GM13976 (cell line): Measurements from ENCODE around the gene SLC35F4.
"Not testable (repeated sequence)": the region's sequence is repeated elsewhere in the genome, so short reads cannot be mapped to it uniquely, and the experiment has no call there.

Experiments used
- DNase-seq: peaks from one replicate; pipeline ENCODE4 v3.0.0; 2012; ENCODE audit warnings: low spot score
- in situ Hi-C: fragments of 300-500 bp; cut with MboI; formaldehyde crosslinking; loops from one replicate; pipeline ENCODE4 v1.12.0; 2022; ENCODE audit warnings: low sequenced_read_pairs, mixed read lengths, inconsistent platforms; ENCODE audit not compliant: unreplicated experiment
- TF ChIP-seq, protein P1 (sequence below): IDR thresholded peaks from 2 replicates; pipeline ENCODE4 v1.5.1; 2012; ENCODE audit warnings: borderline replicate concordance, mild to moderate bottlenecking; ENCODE audit not compliant: insufficient read depth; ENCODE audit errors: extremely low read depth, missing control alignments, control extremely low read depth

SLC35F4 gene

GRCh38 chr14:57755018-57755521 lies 110.8 kb downstream of the SLC35F4 start:
- in situ Hi-C loops, result no loop called here
- DNase-seq, result no peak
- TF ChIP-seq, protein P1, sequence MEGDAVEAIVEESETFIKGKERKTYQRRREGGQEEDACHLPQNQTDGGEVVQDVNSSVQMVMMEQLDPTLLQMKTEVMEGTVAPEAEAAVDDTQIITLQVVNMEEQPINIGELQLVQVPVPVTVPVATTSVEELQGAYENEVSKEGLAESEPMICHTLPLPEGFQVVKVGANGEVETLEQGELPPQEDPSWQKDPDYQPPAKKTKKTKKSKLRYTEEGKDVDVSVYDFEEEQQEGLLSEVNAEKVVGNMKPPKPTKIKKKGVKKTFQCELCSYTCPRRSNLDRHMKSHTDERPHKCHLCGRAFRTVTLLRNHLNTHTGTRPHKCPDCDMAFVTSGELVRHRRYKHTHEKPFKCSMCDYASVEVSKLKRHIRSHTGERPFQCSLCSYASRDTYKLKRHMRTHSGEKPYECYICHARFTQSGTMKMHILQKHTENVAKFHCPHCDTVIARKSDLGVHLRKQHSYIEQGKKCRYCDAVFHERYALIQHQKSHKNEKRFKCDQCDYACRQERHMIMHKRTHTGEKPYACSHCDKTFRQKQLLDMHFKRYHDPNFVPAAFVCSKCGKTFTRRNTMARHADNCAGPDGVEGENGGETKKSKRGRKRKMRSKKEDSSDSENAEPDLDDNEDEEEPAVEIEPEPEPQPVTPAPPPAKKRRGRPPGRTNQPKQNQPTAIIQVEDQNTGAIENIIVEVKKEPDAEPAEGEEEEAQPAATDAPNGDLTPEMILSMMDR, result no peak

GRCh38 chr14:57754527-57754926 lies 111.4 kb downstream of the SLC35F4 start:
- DNase-seq, result no peak
- TF ChIP-seq, protein P1, result no peak
- in situ Hi-C loops, result no loop called here

DNA sequence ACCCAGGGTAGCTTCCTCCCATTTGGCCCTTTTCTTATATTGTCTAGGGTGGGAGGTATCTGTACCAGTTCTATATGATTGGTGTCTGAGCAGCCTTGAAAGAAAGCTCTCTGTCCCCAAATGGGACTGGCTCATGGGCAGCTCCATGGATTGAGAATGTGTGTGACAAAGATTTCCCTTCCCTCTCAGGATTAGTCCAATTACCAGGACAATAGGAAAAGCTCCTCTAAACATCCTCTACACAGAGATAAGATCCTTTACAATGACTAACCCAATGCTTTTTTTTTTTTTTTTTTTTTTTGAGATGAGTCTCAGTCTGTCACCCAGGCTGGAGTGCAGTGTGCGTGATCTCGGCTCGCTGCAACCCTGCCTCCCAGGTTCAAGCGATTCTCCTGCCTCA lies 112.1 kb downstream of the SLC35F4 start:
- TF ChIP-seq, protein P1, result no peak
- no peak for DNase-seq
- in situ Hi-C loops, result no loop called here

DNA sequence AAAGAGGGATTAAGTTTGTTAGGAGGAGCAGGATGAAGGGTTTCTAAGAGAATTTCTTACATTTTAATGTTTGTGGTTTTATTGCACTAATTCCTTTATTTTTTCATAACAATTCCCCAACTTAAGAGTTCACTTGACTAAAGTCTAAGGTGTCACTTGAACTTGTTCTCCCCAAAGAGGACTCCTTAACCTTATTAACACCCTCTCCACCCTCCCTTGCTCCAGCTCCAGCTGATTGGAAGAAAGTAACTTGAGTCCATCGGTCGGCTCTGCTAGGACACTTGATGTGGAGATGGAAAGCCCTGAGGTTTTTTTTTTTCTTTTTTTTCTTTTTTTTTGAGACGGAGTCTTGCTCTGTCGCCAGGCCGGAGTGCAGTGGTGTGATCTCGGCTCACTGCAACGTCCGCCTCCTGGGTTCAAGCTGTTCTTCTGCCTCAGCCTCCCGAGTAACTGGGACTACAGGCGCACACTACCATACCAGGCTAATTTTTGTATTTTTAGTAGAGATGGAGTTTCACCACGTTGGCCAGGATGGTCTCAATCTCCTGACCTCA lies 113.7 kb downstream of the SLC35F4 start:
- in situ Hi-C loops, DNase-seq: not testable (repeated sequence)

- DNase-seq, result no peak
- in situ Hi-C loops, result no loop called here
- TF ChIP-seq, protein P1, result no peak
Measured at GRCh38 chr14:57751400-57751799, 114.5 kb downstream of the SLC35F4 start.

- TF ChIP-seq, protein P1, result no peak
- in situ Hi-C loops, result no loop called here
- DNase-seq, result no peak
Measured at GRCh38 chr14:57749267-57749666, 116.6 kb downstream of the SLC35F4 start.

GRCh38 chr14:57748279-57748678 lies 117.6 kb downstream of the SLC35F4 start:
- no peak for DNase-seq
- TF ChIP-seq, protein P1, result no peak
- in situ Hi-C loops, result no loop called here
